ENCODE data around the gene ZSCAN22. TPM values are rescaled to one million over a fixed set of nuclear protein-coding genes. Genes with fewer than 3 reads are reported as not detected.
A peak's percentile ranks its signal among the peaks of the same experiment; 100 is the strongest.
"Not testable (repeated sequence)": the region's sequence is repeated elsewhere in the genome, so short reads cannot be mapped to it uniquely, and the experiment has no call there.

ZSCAN22 gene
- total and polyA plus RNA-seq, 4 donors = 0.25 to 3.1 (median 1.3) TPM

GRCh38 chr19:58338825-58339558 lies 12.2 kb downstream of the ZSCAN22 start:
- H3K4me1 ChIP-seq (ENCODE audit: control insufficient read depth in 1 of 2, insufficient read depth in 2 of 2, low read length in 2 of 2) = no peaks in the 10 kb centered on the region
- no peak overlapping the region for H3K27ac ChIP-seq (ENCODE audit: low read depth in 1 of 2, low read length in 2 of 2)
- ATAC-seq (ENCODE audit: low FRiP score) (no peak), DNase-seq (no peak)
- WGBS, 2 donors = 76 to 77% methylated on average over 30 of the region's 30 CpGs
- intact Hi-C loops (cut with DNase I) = no loop called here
- no peaks in the 10 kb centered on the region for H3K9me3 ChIP-seq (ENCODE audit: control insufficient read depth, low read length)
- H3K4me3 ChIP-seq (ENCODE audit: low read length in 2 of 2) = no peak overlapping the region
- no peaks in the 10 kb centered on the region for H3K27me3 ChIP-seq (ENCODE audit: control insufficient read depth in 1 of 2, insufficient read depth in 2 of 2, low read length in 1 of 2)
- peaks cover 0 to 14% of the 10 kb centered on the region in 2 donors for H3K36me3 ChIP-seq (ENCODE audit: control insufficient read depth in 1 of 2, insufficient read depth in 2 of 2, low read length in 1 of 2)

GRCh38 chr19:58345558-58345957 lies 18.8 kb downstream of the ZSCAN22 start:
- Histone ChIP-seq H3K27me3 (ENCODE audit: control insufficient read depth in 1 of 2, insufficient read depth in 2 of 2, low read length in 1 of 2) (no peaks in the 10 kb centered on the region), H3K27ac (ENCODE audit: low read depth in 1 of 2, low read length in 2 of 2) (no peak overlapping the region), H3K9me3 (ENCODE audit: control insufficient read depth, low read length) (no peaks in the 10 kb centered on the region), H3K4me1 (ENCODE audit: control insufficient read depth in 1 of 2, insufficient read depth in 2 of 2, low read length in 2 of 2) (no peaks in the 10 kb centered on the region), H3K4me3 (ENCODE audit: low read length in 2 of 2) (no peak overlapping the region), H3K36me3 (ENCODE audit: control insufficient read depth in 1 of 2, insufficient read depth in 2 of 2, low read length in 1 of 2) (peaks cover 0 to 1% of the 10 kb centered on the region in 2 donors)
- 69 to 70% methylated on average over 5 of the region's 5 CpGs for WGBS, 2 donors
- intact Hi-C loops (cut with DNase I) = no loop called here
- ATAC-seq (ENCODE audit: low FRiP score) (no peak), DNase-seq (peak in 1 of 2 donors; percentile 3)

DNA sequence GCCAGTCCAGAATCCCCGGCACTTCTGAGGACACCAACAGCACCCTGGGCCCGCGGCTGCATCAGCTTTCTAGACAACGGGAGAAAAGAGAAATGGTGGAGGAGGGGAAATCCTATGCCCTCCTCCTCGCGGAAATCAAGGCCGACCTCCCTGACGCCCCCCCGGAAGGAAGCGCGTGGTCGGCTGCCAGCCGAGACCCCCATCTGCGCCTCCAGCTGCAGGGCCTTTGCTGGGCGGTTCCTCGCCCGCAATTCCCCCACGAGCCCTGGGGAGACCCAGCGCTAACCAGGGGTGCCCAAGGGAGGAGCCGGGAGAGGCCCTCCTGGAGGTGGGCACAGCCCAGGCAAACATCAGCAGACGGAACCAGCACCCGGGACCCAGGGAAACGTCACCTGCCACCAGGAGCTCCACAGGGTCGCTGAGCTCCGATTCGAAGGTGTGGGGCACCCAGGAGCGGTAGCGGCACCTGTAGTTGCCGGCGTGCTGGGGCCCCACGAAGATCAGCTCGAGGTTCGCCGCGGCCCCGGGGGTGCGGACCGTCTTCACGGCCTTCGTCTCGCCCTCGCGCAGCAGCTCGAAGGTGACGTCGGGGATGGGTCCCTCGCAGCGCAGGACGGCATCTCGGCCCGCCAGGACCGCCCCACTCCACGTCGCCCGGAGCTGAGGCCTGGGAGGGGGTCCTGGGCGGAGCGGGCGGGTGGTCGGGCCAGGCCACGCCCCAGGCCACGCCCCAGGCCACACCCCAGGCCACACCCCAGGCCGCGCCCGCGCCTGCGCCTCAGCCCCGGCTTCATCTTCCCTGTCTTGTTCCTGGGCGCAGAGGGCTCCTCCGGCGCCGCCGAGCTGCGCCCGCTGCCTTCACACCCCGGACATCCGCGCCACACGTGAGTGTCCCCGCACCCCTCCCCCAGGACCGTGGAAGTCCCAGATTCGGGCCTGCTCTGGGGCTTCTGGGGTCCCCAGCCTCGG lies 20.5 kb downstream of the ZSCAN22 start:
- Histone ChIP-seq H3K4me3 (ENCODE audit: low read length in 2 of 2) (peak overlapping the region in 1 of 2 donors; percentile 48), H3K4me1 (ENCODE audit: control insufficient read depth in 1 of 2, insufficient read depth in 2 of 2, low read length in 2 of 2) (no peaks in the 10 kb centered on the region), H3K27me3 (ENCODE audit: control insufficient read depth in 1 of 2, insufficient read depth in 2 of 2, low read length in 1 of 2) (no peaks in the 10 kb centered on the region), H3K36me3 (ENCODE audit: control insufficient read depth in 1 of 2, insufficient read depth in 2 of 2, low read length in 1 of 2) (no peaks in the 10 kb centered on the region), H3K27ac (ENCODE audit: low read depth in 1 of 2, low read length in 2 of 2) (no peak overlapping the region), H3K9me3 (ENCODE audit: control insufficient read depth, low read length) (no peaks in the 10 kb centered on the region)
- ATAC-seq (ENCODE audit: low FRiP score) = peak; percentile 93
- DNase-seq = peak; percentile 76 to 81
- intact Hi-C loops (cut with DNase I) = no loop called here
- 1 to 3% methylated on average over 72 to 82 of the region's 82 CpGs for WGBS, 2 donors

- H3K4me3 ChIP-seq (ENCODE audit: low read length in 2 of 2) = peak overlapping the region in 1 of 2 donors; percentile 48
- ATAC-seq (ENCODE audit: low FRiP score); H3K27me3 ChIP-seq (ENCODE audit: control insufficient read depth in 1 of 2, insufficient read depth in 2 of 2, low read length in 1 of 2); intact Hi-C loops (cut with DNase I); H3K36me3 ChIP-seq (ENCODE audit: control insufficient read depth in 1 of 2, insufficient read depth in 2 of 2, low read length in 1 of 2); H3K4me1 ChIP-seq (ENCODE audit: control insufficient read depth in 1 of 2, insufficient read depth in 2 of 2, low read length in 2 of 2); H3K27ac ChIP-seq (ENCODE audit: low read depth in 1 of 2, low read length in 2 of 2); H3K9me3 ChIP-seq (ENCODE audit: control insufficient read depth, low read length): not testable (repeated sequence)
- 19 to 29% methylated on average over 12 of the region's 12 CpGs for WGBS, 2 donors
- peak in 1 of 2 donors; percentile 22 for DNase-seq
Measured at GRCh38 chr19:58348080-58348479, 21.3 kb downstream of the ZSCAN22 start.

DNA sequence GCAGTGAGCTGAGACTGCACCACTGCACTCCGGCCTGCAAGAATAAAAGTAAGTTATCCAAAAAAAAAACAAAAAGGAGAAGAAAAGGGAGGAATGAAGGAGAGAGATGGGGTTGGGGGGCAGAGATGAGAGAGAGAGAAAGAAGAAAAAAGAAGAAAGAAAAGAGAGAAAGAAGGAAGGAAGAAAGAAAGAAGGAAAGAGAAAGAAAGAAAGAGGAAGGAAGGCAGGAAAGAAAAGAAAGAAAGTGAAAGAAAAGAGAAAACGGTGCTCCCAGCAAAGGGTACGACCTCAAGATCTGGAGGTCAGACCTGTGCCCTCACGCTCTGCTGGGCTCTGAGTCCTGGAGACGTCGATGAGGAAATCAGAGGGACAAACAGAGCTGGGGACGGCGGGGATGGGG lies 22.8 kb downstream of the ZSCAN22 start:
- no peaks in the 10 kb centered on the region for H3K36me3 ChIP-seq (ENCODE audit: control insufficient read depth in 1 of 2, insufficient read depth in 2 of 2, low read length in 1 of 2)
- no peak overlapping the region for H3K4me3 ChIP-seq (ENCODE audit: low read length in 2 of 2)
- no peak for ATAC-seq (ENCODE audit: low FRiP score)
- intact Hi-C loops (cut with DNase I) = no loop called here
- no peak overlapping the region for H3K27ac ChIP-seq (ENCODE audit: low read depth in 1 of 2, low read length in 2 of 2)
- no peaks in the 10 kb centered on the region for H3K9me3 ChIP-seq (ENCODE audit: control insufficient read depth, low read length)
- WGBS, 2 donors = 38 to 57% methylated on average over 8 of the region's 8 CpGs
- no peaks in the 10 kb centered on the region for H3K27me3 ChIP-seq (ENCODE audit: control insufficient read depth in 1 of 2, insufficient read depth in 2 of 2, low read length in 1 of 2)
- peak in 1 of 2 donors; percentile 2 for DNase-seq
- H3K4me1 ChIP-seq (ENCODE audit: control insufficient read depth in 1 of 2, insufficient read depth in 2 of 2, low read length in 2 of 2) = no peaks in the 10 kb centered on the region

DNA sequence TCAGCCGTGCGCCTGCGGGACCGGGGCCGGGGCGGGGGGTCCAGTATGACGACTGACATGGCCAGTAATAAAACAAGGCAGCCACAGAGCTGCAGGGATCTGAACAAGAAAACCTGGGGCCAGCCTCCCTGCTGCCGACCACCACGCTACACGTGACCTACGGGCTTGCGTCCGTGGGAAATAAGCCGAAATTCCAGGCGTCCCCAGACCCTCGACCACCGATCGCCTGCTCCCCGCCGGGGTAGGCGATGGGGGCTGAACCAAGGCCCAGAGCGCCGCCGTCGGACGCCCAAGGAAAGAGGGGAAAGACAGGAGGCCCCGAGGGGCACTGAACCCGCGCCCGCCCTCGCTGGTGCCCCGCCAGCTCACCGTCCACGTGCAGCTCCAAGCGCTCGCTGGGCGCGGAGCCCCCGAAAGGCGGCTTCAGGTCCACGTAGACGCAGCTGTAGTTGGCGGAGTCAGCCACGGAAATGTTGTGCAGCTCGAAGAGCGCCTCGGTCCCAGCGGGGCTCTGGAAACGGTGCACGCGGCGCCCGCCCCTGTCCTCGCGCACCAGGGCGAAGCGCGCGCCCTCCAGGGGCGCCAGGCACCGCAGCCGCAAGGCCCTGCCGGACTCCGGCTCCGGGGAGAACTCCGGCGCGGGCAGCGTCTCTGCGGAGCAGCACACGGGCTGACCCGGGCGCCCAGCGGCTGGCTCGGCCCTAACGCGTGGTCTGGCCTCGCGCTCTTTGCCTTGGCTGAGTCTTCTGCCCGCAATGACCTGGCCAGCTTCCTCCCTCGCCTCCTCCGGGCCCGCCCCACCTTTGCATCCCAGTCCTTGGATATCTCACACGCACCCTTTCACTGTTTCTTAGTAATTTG lies 23.4 kb downstream of the ZSCAN22 start:
- Histone ChIP-seq H3K9me3 (ENCODE audit: control insufficient read depth, low read length) (no peaks in the 10 kb centered on the region), H3K4me3 (ENCODE audit: low read length in 2 of 2) (no peak overlapping the region), H3K27me3 (ENCODE audit: control insufficient read depth in 1 of 2, insufficient read depth in 2 of 2, low read length in 1 of 2) (no peaks in the 10 kb centered on the region), H3K36me3 (ENCODE audit: control insufficient read depth in 1 of 2, insufficient read depth in 2 of 2, low read length in 1 of 2) (no peaks in the 10 kb centered on the region), H3K4me1 (ENCODE audit: control insufficient read depth in 1 of 2, insufficient read depth in 2 of 2, low read length in 2 of 2) (no peaks in the 10 kb centered on the region), H3K27ac (ENCODE audit: low read depth in 1 of 2, low read length in 2 of 2) (no peak overlapping the region)
- DNase-seq (peak; percentile 30 to 74), ATAC-seq (ENCODE audit: low FRiP score) (no peak)
- intact Hi-C loops (cut with DNase I) = no loop called here
- WGBS, 2 donors = 10 to 24% methylated on average over 82 to 84 of the region's 84 CpGs

GRCh38 chr19:58350871-58351557 lies 24.2 kb downstream of the ZSCAN22 start:
- Histone ChIP-seq H3K27ac (ENCODE audit: low read depth in 1 of 2, low read length in 2 of 2) (no peak overlapping the region), H3K4me1 (ENCODE audit: control insufficient read depth in 1 of 2, insufficient read depth in 2 of 2, low read length in 2 of 2) (no peaks in the 10 kb centered on the region), H3K9me3 (ENCODE audit: control insufficient read depth, low read length) (no peaks in the 10 kb centered on the region), H3K36me3 (ENCODE audit: control insufficient read depth in 1 of 2, insufficient read depth in 2 of 2, low read length in 1 of 2) (no peaks in the 10 kb centered on the region), H3K27me3 (ENCODE audit: control insufficient read depth in 1 of 2, insufficient read depth in 2 of 2, low read length in 1 of 2) (no peaks in the 10 kb centered on the region), H3K4me3 (ENCODE audit: low read length in 2 of 2) (no peak overlapping the region)
- ATAC-seq (ENCODE audit: low FRiP score) (no peak), DNase-seq (peak in 1 of 2 donors; percentile 69)
- intact Hi-C loops (cut with DNase I) = no loop called here
- WGBS, 2 donors = 54 to 74% methylated on average over 34 of the region's 34 CpGs

GRCh38 chr19:58351558-58351878 lies 24.7 kb downstream of the ZSCAN22 start:
- Histone ChIP-seq H3K27ac (ENCODE audit: low read depth in 1 of 2, low read length in 2 of 2) (no peak overlapping the region), H3K36me3 (ENCODE audit: control insufficient read depth in 1 of 2, insufficient read depth in 2 of 2, low read length in 1 of 2) (no peaks in the 10 kb centered on the region), H3K4me1 (ENCODE audit: control insufficient read depth in 1 of 2, insufficient read depth in 2 of 2, low read length in 2 of 2) (no peaks in the 10 kb centered on the region), H3K27me3 (ENCODE audit: control insufficient read depth in 1 of 2, insufficient read depth in 2 of 2, low read length in 1 of 2) (no peaks in the 10 kb centered on the region), H3K9me3 (ENCODE audit: control insufficient read depth, low read length) (no peaks in the 10 kb centered on the region), H3K4me3 (ENCODE audit: low read length in 2 of 2) (no peak overlapping the region)
- DNase-seq = peak in 1 of 2 donors; percentile 29
- no peak for ATAC-seq (ENCODE audit: low FRiP score)
- 82 to 91% methylated on average over 7 to 9 of the region's 9 CpGs for WGBS, 2 donors
- intact Hi-C loops (cut with DNase I) = no loop called here

Measured in aorta (tissue), 5 donors.